OCI-LY1 (cell line): ENCODE measurements around the gene BMX.

Experiments used
- H2AFZ ChIP-seq: fragments of 200-600 bp; sonication (generic), shearing (Covaris generic); 2 replicates; pipeline ENCODE4 v1.6.0; 2014; ENCODE audit warnings: antibody characterized with exemption, mild to moderate bottlenecking, low read length
- H3F3A ChIP-seq: fragments of 200-600 bp; sonication (generic), shearing (Covaris generic); 2 replicates; pipeline ENCODE4 v1.6.0; 2014; ENCODE audit warnings: mild to moderate bottlenecking, antibody characterized with exemption, low read length, moderate library complexity; ENCODE audit not compliant: insufficient read depth
- H3K27ac ChIP-seq: fragments of 200-600 bp; sonication (generic); 2 replicates; pipeline ENCODE4 v1.5.1; 2014; ENCODE audit warnings: low read length, mixed run types, mild to moderate bottlenecking, low read depth; ENCODE audit not compliant: poor library complexity, severe bottlenecking
- H3K27me3 ChIP-seq: fragments of 200-600 bp; sonication (generic); 2 replicates; pipeline ENCODE4 v1.6.0; 2014; ENCODE audit warnings: antibody characterized with exemption, mild to moderate bottlenecking, low read length, moderate library complexity; ENCODE audit not compliant: insufficient read depth
- H3K36me3 ChIP-seq: fragments of 200-600 bp; sonication (generic); 2 replicates; pipeline ENCODE4 v1.6.1; 2014; ENCODE audit warnings: mild to moderate bottlenecking, antibody characterized with exemption, low read length, moderate library complexity, mixed read lengths; ENCODE audit not compliant: insufficient read depth
- H3K4me1 ChIP-seq: fragments of 200-600 bp; sonication (generic); 2 replicates; pipeline ENCODE4 v1.5.1; 2014; ENCODE audit warnings: mild to moderate bottlenecking, low read length, moderate library complexity; ENCODE audit not compliant: insufficient read depth, severe bottlenecking
- H3K4me2 ChIP-seq: fragments of 200-600 bp; sonication (generic), shearing (Covaris generic); 2 replicates; pipeline ENCODE4 v1.6.1; 2014; ENCODE audit warnings: low read length
- H3K4me3 ChIP-seq: fragments of 200-600 bp; sonication (generic); 2 replicates; pipeline ENCODE4 v1.5.1; 2014; ENCODE audit warnings: low read length, low read depth, mild to moderate bottlenecking, mixed read lengths; ENCODE audit not compliant: poor library complexity, severe bottlenecking
- H3K79me2 ChIP-seq: fragments of 200-600 bp; shearing (Covaris generic); 2 replicates; pipeline ENCODE4 v1.6.1; 2016; ENCODE audit warnings: mixed run types, low read length, mixed read lengths; ENCODE audit not compliant: insufficient read depth
- H3K9ac ChIP-seq: fragments of 200-600 bp; sonication (generic), shearing (Covaris generic); 2 replicates; pipeline ENCODE4 v1.6.1; 2014; ENCODE audit warnings: mild to moderate bottlenecking, low read length, mixed read lengths
- H3K9me2 ChIP-seq: fragments of 200-600 bp; sonication (generic), shearing (Covaris generic); 2 replicates; pipeline ENCODE4 v1.6.1; 2014; ENCODE audit warnings: low read depth, mild to moderate bottlenecking, low read length, mixed read lengths
- H3K9me3 ChIP-seq: fragments of 200-600 bp; shearing (Covaris generic); 2 replicates; pipeline ENCODE4 v1.6.1; 2014; ENCODE audit warnings: low read length, mixed read lengths
- H4K20me1 ChIP-seq: fragments of 200-600 bp; sonication (generic), shearing (Covaris generic); 2 replicates; pipeline ENCODE4 v1.6.0; 2016; ENCODE audit warnings: mild to moderate bottlenecking, low read length; ENCODE audit not compliant: insufficient read depth
- CTCF ChIP-seq: fragments of 200-600 bp; sonication (generic), shearing (Covaris generic); IDR thresholded peaks from 2 replicates; pipeline ENCODE4 v1.5.1; 2017; ENCODE audit warnings: mild to moderate bottlenecking, antibody characterized with exemption, low read length, moderate library complexity, mixed read lengths
- EZH2 ChIP-seq: fragments of 200-600 bp; sonication (generic), shearing (Covaris generic); IDR thresholded peaks from 2 replicates; pipeline ENCODE4 v1.8.0; 2017; ENCODE audit warnings: borderline replicate concordance, mixed run types, mild to moderate bottlenecking, antibody characterized with exemption, low read length, moderate library complexity, mixed read lengths

Gene BMX

DNA sequence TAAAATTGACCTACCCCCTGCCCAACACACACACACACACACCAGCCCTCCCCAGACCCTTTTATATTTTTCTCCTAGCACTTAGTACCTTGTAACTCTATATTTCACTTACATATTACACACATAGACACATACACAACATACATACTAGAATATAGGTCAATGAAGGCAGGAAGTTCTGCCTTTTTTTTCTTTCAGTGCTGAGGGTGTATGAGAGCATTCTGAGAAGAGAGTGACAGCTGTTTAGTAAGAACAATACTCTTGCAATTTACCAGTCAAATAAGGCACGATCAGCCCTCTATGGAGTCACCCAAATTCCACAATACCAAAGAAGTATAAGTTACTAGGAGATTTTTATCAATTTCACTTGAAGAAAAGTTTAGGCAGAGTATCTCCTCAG lies 66.7 kb downstream of the BMX start:
- Histone ChIP-seq H3K4me3 (no peak overlapping the region), H3K9me2 (no peaks in the 10 kb centered on the region), H3K27me3 (no peaks in the 10 kb centered on the region), H3K79me2 (no peaks in the 10 kb centered on the region), H3K27ac (no peak overlapping the region), H4K20me1 (no peaks in the 10 kb centered on the region), H3K9me3 (no peaks in the 10 kb centered on the region), H3K4me1 (no peaks in the 10 kb centered on the region), H3K36me3 (no peaks in the 10 kb centered on the region), H3K9ac (no peak overlapping the region), H3K4me2 (no peak overlapping the region), H2AFZ (no peak overlapping the region), H3F3A (no peaks in the 10 kb centered on the region)
- TF ChIP-seq CTCF (no peak), EZH2 (no peak)

GRCh38 chrX:15567886-15568616 lies 67.4 kb downstream of the BMX start:
- Histone ChIP-seq H3K9ac (no peak overlapping the region), H2AFZ (no peak overlapping the region), H3K27ac (no peak overlapping the region), H3K4me3 (no peak overlapping the region), H3K4me2 (no peak overlapping the region), H4K20me1 (no peaks in the 10 kb centered on the region), H3K27me3 (no peaks in the 10 kb centered on the region), H3K36me3 (no peaks in the 10 kb centered on the region), H3F3A (no peaks in the 10 kb centered on the region), H3K79me2 (no peaks in the 10 kb centered on the region), H3K4me1 (no peaks in the 10 kb centered on the region), H3K9me2 (no peaks in the 10 kb centered on the region), H3K9me3 (no peaks in the 10 kb centered on the region)
- TF ChIP-seq EZH2 (no peak), CTCF (no peak)

DNA sequence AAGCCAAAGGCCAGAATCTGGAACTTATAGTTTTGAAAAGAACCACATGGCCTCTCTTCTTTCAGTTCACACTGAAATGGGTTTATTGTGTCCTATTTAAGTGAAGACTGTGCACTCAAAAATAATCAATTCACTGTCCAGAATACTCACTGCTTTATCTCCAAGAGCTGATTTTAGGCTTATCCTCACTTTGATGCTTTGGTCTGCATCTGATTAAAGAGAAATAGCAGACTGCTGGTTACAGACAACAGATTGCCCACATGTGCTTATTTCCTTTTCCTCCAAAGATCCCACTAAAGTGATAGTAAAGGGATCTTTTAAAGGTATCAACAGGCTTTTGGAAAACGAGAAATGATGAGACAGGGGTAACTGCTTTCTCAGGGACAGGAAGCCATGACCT lies 69.5 kb downstream of the BMX start:
- H3K9ac ChIP-seq: no peak overlapping the region
- H3K9me3 ChIP-seq: no peaks in the 10 kb centered on the region
- no peaks in the 10 kb centered on the region for H3K27me3 ChIP-seq
- no peaks in the 10 kb centered on the region for H4K20me1 ChIP-seq
- no peaks in the 10 kb centered on the region for H3K9me2 ChIP-seq
- no peaks in the 10 kb centered on the region for H3F3A ChIP-seq
- TF ChIP-seq CTCF: no peak
- TF ChIP-seq EZH2: no peak
- no peak overlapping the region for H3K4me3 ChIP-seq
- no peaks in the 10 kb centered on the region for H3K4me1 ChIP-seq
- H3K36me3 ChIP-seq: no peaks in the 10 kb centered on the region
- no peak overlapping the region for H3K27ac ChIP-seq
- no peak overlapping the region for H2AFZ ChIP-seq
- H3K4me2 ChIP-seq: no peak overlapping the region
- H3K79me2 ChIP-seq: no peaks in the 10 kb centered on the region
